MG63 (cell line): ENCODE measurements around the gene TMEM248. TPM values are rescaled to one million over a fixed set of nuclear protein-coding genes. Genes with fewer than 3 reads are reported as not detected.
"Not testable (repeated sequence)": the region's sequence is repeated elsewhere in the genome, so short reads cannot be mapped to it uniquely, and the experiment has no call there.

Experiments used
- DNase-seq: peaks from one replicate; pipeline ENCODE4 v3.0.0-alpha.2; 2020
- H3K27me3 ChIP-seq: fragments of 250-450 bp; sonication (Bioruptor Pico); 2 replicates; pipeline ENCODE4 v1.5.1; 2020; ENCODE audit warnings: mild to moderate bottlenecking, moderate library complexity
- H3K36me3 ChIP-seq: fragments of 250-450 bp; sonication (Bioruptor Pico); 2 replicates; pipeline ENCODE4 v1.5.1; 2020; ENCODE audit warnings: mild to moderate bottlenecking, moderate library complexity
- H3K4me3 ChIP-seq: fragments of 250-450 bp; sonication (Bioruptor Pico); 2 replicates; pipeline ENCODE4 v1.5.1; 2020; ENCODE audit warnings: mild to moderate bottlenecking, moderate library complexity
- H3K9me3 ChIP-seq: fragments of 250-450 bp; sonication (Bioruptor Pico); 2 replicates; pipeline ENCODE4 v1.5.1; 2020; ENCODE audit warnings: mild to moderate bottlenecking, moderate library complexity
- total RNA-seq: library from RNA; depleted of rRNA; stranded (reverse); fragments of >200 nt; shearing (Covaris generic); gene quantifications from 2 replicates; pipeline ENCODE4 v1.2.3, GENCODE V29; 2014; ENCODE audit warnings: low replicate concordance

TMEM248 gene
- total RNA-seq, 1 experiment from 2014 or later: 55.4 TPM

DNA sequence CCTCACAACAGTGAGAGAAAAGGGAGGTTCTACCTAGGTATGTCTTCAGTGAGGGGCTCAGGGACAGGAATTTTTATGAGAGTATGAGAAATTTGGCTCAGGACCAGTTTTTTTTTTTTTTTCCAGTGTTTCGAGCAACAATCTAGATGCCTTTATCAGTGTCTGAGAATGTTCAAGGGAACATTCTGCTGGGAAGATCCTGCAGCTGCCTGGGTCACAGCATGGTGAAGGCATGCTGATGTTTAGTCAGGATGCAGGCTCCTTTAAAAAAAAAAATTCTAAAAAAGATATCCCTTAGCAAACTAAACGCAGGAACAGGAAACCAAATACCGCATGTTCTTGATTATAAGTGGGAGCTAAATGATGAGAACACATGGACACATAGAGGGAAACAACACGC, 43.4 kb downstream of the TMEM248 start:
- no peak for DNase-seq
- H3K4me3 ChIP-seq: no peak overlapping the region
- no peaks in the 10 kb centered on the region for H3K27me3 ChIP-seq
- H3K9me3 ChIP-seq: no peaks in the 10 kb centered on the region
- no peaks in the 10 kb centered on the region for H3K36me3 ChIP-seq

DNA sequence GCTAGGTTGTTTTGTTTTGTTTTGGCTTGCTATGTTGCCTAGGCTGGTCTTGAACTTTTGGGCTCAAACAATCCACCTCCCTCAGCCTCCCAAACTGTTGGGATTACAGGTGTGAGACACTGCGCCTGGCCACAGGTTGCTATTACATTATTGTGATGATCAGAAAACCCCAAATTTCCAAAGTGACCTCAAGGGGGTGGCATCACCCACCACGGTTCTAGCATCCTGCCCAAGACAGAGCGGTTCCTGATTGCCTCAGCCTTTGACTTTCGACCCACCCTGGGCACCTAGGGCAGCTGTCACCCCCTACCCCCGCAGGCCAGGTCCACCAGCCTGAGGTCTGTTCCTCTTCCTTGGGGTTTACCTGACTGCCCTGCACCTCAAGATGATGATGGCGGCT, 46.0 kb downstream of the TMEM248 start:
- H3K9me3 ChIP-seq: no peaks in the 10 kb centered on the region
- no peak overlapping the region for H3K4me3 ChIP-seq
- no peaks in the 10 kb centered on the region for H3K36me3 ChIP-seq
- no peak for DNase-seq
- no peaks in the 10 kb centered on the region for H3K27me3 ChIP-seq

DNA sequence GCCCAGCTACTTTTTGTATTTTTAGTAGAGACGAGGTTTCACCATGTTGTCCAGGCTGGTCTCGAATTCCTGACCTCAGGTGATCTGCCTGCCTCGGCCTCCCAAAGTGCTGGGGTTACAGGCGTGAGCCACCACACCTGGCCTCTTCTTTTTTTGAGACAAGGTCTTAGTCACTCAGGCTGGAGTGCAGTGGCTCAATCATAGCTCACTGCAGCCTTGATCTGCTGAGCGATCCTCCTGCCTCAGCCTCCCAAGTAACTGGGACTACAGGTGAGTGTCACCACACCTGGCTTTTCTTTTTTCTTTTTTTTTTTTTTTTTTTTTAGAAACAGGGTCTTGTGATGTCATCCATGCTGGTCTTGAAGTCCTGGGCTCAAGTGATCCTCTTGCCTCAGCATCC, 48.0 kb downstream of the TMEM248 start:
- DNase-seq, H3K9me3 ChIP-seq, H3K27me3 ChIP-seq, H3K36me3 ChIP-seq, H3K4me3 ChIP-seq: not testable (repeated sequence)

- no peak for DNase-seq
These were observed 49.3 kb downstream of the TMEM248 start for GRCh38 chr7:66970310-66970709.

GRCh38 chr7:66974986-66975590, 54.1 kb downstream of the TMEM248 start:
- no peaks in the 10 kb centered on the region for H3K27me3 ChIP-seq
- no peak for DNase-seq
- no peak overlapping the region for H3K4me3 ChIP-seq
- no peaks in the 10 kb centered on the region for H3K9me3 ChIP-seq
- no peaks in the 10 kb centered on the region for H3K36me3 ChIP-seq

More at GRCh38 chr7:66970310-66970709, 49.3 kb downstream of the TMEM248 start:
- H3K36me3 ChIP-seq: no peaks in the 10 kb centered on the region
- no peaks in the 10 kb centered on the region for H3K27me3 ChIP-seq
- no peak overlapping the region for H3K4me3 ChIP-seq
- H3K9me3 ChIP-seq: no peaks in the 10 kb centered on the region

- not testable (repeated sequence) for DNase-seq, H3K9me3 ChIP-seq
These were observed 57.3 kb downstream of the TMEM248 start for GRCh38 chr7:66978312-66978711.

GRCh38 chr7:66979013-66979412, 58.0 kb downstream of the TMEM248 start:
- not testable (repeated sequence) for DNase-seq

More at GRCh38 chr7:66978312-66978711, 57.3 kb downstream of the TMEM248 start:
- not testable (repeated sequence) for H3K36me3 ChIP-seq, H3K27me3 ChIP-seq, H3K4me3 ChIP-seq

DNA sequence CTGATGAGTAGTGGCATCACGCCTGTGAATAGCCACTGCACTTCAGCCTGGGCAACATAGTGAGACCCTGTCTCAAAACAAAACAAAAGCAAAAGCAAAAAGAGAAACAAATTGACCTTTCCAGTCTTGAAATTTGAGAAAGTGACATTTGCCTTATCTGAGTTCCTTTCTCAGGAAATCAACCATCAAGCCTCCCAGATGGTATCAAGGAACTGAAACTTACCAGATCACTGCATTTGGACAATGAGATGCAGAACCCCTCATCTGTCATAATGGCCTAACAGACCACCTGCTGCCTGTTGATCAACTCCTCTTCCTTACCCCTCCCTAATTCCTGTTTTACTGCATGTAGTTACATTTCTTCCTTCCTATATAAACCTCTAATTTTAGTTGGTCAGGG, 59.3 kb downstream of the TMEM248 start:
- not testable (repeated sequence) for DNase-seq, H3K9me3 ChIP-seq, H3K27me3 ChIP-seq, H3K36me3 ChIP-seq, H3K4me3 ChIP-seq

More at GRCh38 chr7:66979013-66979412, 58.0 kb downstream of the TMEM248 start:
- H3K36me3 ChIP-seq, H3K9me3 ChIP-seq, H3K27me3 ChIP-seq, H3K4me3 ChIP-seq: not testable (repeated sequence)

- H3K9me3 ChIP-seq, H3K27me3 ChIP-seq, DNase-seq, H3K4me3 ChIP-seq: not testable (repeated sequence)
- peaks cover 16% of the 10 kb centered on the region for H3K36me3 ChIP-seq
These were observed 68.5 kb downstream of the TMEM248 start for GRCh38 chr7:66989552-66989951.

DNA sequence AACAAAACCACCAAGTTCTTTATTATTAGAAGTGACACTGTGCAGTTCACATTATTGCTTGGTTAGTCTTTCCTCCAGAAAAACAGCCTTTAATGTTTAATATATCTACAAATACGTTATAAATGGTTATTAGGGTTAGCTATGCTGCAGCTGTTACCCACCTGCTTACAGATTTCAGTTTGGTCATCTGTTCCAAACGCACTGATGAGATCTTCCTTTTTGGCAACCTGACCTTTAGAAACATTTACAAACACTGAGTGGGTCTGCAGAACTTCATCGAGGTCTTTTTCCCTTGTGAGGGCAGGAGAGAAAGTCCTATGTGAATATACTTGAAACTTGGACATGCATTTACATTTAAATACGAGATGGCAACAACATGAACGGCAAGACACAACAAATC, 73.0 kb downstream of the TMEM248 start:
- H3K9me3 ChIP-seq, H3K27me3 ChIP-seq, DNase-seq: not testable (repeated sequence)
- Histone ChIP-seq H3K36me3 (peaks cover 10% of the 10 kb centered on the region), H3K4me3 (peak overlapping the region; percentile 82)

DNA sequence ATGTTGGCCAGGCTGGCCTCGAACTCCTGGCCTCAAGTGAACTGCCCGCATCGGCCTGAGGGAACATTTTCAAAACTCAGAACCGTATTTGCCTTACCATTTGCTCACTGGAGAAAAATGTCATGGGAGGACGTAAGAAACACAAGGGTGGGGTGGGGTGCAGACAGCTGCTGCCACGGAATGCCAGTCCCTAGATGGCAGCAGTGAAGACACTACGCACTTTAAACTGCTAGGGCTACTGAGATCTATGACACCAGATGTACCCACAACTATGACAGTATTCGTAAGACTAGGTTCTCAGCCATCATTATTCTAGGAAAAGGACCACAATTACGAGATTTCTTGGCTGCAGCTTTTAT, 73.6 kb downstream of the TMEM248 start:
- H3K36me3 ChIP-seq, H3K27me3 ChIP-seq: not testable (repeated sequence)
- DNase-seq: peak; percentile 67

GRCh38 chr7:66995050-66995776, 74.2 kb downstream of the TMEM248 start, which contains the start of gene SBDS:
Gene SBDS (minus strand): TSS chr7:66995586. CDS start chr7:66995417, 169 bp downstream.
- H3K4me3 ChIP-seq: peak within 1 kb of the TSS; percentile 82
- not testable (repeated sequence) for H3K27me3 ChIP-seq, H3K9me3 ChIP-seq, H3K36me3 ChIP-seq
- peak; percentile 90 for DNase-seq

More for the DNA sequence above, 73.6 kb downstream of the TMEM248 start:
- H3K9me3 ChIP-seq: not testable (repeated sequence)
- H3K4me3 ChIP-seq: peak overlapping the region; percentile 82

- not testable (repeated sequence) for H3K36me3 ChIP-seq, H3K27me3 ChIP-seq, H3K9me3 ChIP-seq
- peak within 1 kb of the TSS; percentile 82 for H3K4me3 ChIP-seq
- DNase-seq: peak; percentile 96
These were observed 75.6 kb downstream of the TMEM248 start, which contains the start of gene TYW1 for GRCh38 chr7:66996444-66997191. Gene TYW1 (plus strand): TSS chr7:66996833. CDS start chr7:66996979, 146 bp downstream.

- not testable (repeated sequence) for H3K36me3 ChIP-seq, DNase-seq, H3K4me3 ChIP-seq, H3K27me3 ChIP-seq, H3K9me3 ChIP-seq
These were observed 79.7 kb downstream of the TMEM248 start for GRCh38 chr7:67000601-67001258.

GRCh38 chr7:67004145-67004544, 83.1 kb downstream of the TMEM248 start:
- DNase-seq, H3K9me3 ChIP-seq: not testable (repeated sequence)

GRCh38 chr7:67006965-67007364, 85.9 kb downstream of the TMEM248 start:
- no peak for DNase-seq
- Histone ChIP-seq H3K9me3 (no peaks in the 10 kb centered on the region), H3K36me3 (no peaks in the 10 kb centered on the region), H3K27me3 (no peaks in the 10 kb centered on the region), H3K4me3 (no peak overlapping the region)

More at GRCh38 chr7:67004145-67004544, 83.1 kb downstream of the TMEM248 start:
- not testable (repeated sequence) for H3K36me3 ChIP-seq, H3K27me3 ChIP-seq, H3K4me3 ChIP-seq
